Fibroblast of skin of back (primary cell): ENCODE results near the gene SLC7A9.
"Not testable (repeated sequence)": the region's sequence is repeated elsewhere in the genome, so short reads cannot be mapped to it uniquely, and the experiment has no call there.

ENCODE experiments used
- DNase-seq: peaks from one replicate; pipeline ENCODE4 v3.0.0-alpha.2; 2013

SLC7A9 gene

DNA sequence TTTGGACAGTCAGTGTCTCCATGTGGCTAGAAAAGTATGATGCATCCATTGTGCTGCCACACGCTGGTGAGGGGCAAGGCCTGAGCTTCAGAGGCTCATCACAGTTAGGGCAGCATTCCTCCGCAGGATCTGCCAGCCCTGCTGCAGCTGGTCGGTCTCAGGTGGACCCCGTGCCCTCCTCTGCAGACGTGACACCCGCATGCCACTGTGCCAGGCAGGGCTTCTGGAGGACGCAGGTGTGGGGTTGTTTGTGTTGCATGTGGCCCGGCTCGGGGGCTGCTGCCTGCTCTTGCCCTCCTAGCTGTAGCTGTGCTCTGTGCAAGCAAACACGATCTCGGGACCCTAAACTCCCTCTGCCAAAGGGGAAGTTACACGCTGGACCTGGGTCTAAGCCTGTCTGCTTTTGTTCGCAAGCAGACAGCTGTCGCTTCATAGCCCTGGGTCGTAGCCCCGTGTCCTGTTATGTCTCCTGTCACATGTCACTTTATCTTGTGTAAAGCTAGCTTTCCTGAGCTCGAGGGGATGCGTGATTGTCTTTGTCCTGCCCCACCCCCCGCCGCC, 45.3 kb downstream of the SLC7A9 start:
- no peak for DNase-seq

DNA sequence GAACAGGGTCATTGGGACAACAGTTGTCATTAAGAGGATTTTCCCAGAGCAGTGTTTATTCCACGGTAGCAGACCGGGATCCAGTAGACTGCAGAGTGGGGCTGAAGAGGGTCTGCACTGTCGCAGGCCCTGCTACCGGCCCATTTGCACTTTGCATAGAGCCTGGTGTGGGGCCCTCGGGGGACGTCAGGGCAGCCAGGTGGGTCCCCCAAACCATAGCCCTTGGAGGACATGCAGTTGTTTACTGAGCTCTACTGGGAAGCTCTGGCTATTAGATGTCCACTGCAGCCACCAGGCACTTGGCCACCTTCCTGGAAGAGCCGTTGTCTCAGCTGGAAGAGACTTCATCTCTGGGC, 45.8 kb downstream of the SLC7A9 start:
- DNase-seq = no peak

DNA sequence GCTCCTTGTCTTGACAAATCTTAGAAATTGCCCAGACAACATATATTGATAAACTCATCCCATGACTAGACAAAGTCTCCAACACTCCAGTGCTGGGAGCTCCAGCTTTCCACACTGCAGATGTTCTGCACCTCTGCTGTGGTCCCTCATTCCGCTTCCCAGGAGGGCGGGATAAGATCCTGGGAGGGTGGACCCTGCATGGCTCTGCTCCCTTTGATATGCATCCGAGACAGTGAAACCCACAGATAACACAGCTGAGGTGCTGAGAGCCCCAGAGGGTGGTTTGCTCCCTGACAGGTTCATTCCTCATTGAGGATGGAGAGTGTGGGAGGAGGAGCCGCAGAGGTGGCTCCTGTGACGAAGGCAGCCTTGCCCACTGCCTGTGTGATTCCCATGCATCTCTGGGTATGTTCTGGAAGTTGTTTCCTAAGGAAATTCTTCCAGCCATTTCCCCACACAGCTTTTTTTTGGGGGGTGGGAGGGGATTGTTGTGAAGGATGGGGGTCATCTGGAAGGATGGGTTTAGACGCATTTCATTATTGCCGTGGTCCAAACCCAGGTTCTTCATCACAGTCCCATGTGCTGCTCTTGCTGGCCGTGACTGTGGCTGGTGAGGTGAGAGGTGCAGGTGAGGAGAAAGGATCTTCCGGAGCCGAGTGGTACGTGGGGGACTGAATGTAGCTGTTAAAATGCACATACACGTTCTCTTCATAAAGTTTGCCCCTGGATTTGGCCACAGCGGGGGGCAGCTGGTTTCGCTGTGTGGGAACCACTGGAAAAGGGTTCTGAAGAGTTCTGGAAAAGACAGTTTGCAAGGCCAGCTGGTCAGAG, 46.4 kb downstream of the SLC7A9 start:
- DNase-seq = no peak

DNA sequence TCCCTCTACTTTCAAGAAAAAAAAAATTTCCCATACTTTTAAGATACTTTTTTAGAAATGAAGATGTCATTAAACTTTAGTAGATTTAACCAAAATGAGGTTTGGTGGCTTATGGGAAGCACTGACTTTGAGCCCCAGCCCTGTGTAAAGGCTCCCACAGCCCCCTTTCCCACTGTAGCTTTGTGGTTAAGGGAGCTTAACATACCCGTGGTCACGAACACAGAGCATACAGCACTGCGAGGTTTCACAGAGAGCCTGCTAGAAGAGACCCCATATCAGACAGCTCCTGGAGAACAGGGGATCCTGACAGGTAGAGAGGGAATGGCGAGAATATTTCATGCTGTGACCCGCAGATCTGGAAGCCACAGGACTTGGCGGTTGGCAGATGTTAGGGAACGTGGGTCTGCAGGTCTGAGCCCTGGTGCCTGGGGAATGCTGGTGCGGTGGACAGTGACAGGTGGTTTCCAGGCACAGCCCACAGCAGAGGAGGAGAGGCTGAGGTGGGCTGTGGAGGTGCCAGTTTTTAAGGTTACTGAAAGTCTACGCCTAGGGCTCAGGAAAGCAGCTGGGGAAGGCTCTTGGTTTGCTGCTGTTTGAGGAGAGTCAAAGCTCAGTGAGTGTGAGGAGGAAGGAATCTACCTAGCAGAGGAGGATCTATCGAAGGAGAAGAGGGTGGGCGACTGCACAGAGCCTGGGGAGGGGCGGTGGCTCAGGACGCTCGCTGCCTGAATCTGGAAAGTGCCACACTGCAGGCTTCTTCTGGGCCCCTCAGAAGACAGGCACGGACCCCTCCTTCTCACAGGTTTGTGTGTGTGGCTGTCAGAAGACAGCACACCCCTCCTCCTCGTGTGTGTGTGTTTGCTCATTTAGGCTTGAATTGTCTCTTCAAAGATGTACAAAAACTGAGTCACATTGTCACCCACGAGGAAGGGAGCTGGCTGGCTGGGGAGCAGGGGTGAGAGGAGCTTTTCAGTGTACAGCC, 49.9 kb downstream of the SLC7A9 start:
- no peak for DNase-seq

DNA sequence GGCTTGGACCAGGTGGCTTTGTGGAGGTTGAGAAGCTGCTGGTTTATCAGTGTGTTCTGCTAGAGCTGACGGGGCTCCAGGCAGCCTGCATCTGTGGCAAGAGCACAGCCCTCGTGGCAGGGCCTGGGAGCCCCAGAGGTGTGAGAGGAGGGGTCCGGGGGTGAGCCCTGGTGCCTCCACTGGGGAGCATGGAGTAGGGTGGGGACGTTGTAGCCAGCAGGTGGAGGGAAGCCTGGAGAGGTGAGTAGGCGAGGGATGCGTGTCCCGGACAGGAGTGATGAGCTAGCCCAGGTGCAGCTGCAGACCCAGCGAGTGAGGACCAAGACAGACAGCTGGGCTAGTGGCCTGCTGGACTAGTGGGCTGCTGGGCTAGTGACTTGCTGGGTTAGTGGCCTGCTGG, 51.0 kb downstream of the SLC7A9 start:
- DNase-seq = no peak

DNA sequence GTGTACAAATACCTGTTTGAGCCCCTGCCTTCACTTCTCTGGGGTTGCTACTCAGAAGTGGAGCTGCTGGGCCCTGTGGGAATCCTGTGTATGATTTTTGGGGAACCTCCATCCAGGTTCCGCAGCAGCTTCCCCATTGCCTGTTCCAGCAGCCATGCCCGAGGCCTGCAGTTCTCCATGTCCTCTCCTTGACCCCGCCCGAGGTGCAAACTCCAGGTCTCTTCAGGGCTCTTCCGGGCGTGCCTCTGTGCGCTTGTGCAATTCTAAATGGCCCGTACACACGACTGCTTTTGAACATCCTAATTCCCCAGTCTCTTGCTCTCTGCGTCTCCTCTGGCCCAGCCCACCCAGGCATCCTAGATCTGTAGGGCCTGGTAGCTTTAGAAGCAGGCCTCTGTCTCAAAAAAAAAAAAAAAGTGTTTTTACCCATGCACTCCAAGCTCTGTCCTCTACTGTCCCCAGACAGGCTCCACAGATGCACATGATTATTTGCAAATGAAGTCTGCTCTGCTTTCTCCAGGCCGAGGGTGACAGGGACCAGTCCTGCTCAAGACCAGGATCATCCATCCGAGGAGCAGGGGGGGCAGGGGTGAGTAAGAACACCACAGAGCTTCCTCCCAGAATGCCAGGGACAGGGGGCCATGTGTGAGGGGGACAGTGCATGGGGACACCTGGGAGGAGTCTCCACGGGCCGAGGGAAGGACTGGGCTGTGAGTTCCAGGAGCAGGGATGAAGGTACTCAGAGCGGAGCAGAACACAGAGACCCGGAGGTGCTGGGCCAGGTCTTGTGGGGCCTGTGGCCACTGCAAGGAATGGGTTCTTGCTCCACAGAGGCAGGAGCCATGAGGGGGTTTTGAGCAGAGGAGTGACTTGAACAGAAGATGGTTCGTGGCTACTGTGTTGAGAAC, 51.7 kb downstream of the SLC7A9 start:
- no peak for DNase-seq

DNA sequence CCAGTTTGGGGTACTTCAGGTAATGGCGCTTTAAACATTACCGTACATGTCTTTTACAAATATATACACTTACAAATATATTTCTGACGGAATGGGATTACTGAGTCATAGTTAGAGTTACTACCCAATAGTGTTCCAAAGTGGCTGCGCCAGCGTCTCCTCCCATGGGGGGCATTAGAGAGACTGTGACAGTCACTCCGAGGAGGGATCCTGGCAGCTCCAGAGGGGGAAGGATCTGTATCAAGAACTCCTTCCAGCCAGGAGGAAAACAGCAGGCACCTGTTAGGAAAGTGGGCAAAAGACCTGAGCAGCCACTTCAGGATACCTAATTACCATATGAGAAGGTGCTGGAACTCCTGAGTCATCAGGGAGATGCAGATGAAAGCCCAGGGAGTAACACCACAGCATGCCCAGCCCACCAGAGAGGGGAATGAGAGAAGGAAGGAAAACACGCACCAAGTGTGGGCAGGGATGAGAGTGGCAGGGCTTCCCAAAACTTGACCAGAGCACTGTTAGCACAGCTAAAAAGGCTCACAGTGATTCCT, 52.9 kb downstream of the SLC7A9 start:
- DNase-seq = no peak

DNA sequence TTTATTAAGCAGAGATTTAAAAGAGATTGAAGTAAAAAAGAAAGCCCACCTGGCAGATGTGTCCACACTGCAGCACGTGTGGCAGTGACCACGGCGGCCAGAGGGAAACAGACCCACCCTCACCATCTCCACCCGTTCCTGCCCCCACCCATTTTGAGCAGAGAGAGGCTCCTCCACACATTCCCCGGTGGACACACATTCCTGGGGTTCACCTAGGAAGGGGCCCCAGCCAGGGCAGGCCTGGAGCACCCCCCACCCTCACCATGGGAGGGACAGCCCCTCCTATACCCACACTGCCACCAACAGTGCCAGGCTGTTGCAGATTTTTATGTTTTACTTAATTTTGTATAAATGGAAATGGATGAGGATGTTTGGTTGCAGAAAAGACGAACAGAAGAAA, 54.9 kb downstream of the SLC7A9 start:
- DNase-seq = no peak

DNA sequence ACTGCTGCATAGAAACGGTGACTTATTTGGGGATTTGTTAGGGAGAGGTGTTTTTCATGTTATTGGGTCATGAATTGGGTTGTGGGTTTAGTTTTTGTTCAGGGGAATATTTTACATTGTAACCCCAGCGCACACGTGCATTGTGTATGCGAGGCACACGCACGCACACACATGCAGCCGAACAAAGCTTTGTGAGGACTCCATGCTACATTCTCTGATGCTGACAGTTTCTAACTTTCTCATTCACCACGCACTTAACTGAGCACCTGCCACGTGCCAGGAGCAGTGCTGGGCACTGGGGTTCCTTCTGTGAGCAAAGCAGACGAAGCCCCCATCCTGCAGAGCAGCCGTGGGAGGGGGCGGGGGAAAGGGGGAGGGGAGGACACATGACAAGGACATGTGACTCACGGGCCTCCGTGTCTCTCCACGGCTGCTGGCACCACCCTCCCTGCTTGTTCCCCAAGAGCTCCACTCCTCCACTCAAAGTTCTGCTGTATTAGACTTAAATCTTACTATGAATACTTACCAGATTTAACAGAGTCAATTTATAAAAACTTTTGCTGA, 55.6 kb downstream of the SLC7A9 start:
- DNase-seq = no peak

DNA sequence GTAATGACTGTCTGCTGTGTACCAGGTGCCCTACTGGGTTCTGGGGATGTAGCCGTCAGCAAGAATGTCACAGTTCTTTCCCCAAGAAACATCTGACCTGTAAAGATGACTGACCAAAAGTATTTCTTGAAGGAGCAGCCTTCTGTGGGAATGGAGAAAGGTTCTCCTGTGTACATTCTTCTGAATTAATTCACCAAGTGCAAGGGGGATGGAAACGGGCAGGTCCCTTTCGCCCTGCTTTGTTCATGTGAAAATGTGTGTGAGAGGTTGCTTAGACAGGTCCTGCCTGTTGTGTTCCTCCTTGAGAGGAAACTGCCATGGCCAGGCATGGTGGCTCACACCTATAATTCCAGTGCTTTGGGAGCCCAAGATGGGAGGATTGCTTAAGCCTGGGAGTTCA, 57.0 kb downstream of the SLC7A9 start:
- no peak for DNase-seq

DNA sequence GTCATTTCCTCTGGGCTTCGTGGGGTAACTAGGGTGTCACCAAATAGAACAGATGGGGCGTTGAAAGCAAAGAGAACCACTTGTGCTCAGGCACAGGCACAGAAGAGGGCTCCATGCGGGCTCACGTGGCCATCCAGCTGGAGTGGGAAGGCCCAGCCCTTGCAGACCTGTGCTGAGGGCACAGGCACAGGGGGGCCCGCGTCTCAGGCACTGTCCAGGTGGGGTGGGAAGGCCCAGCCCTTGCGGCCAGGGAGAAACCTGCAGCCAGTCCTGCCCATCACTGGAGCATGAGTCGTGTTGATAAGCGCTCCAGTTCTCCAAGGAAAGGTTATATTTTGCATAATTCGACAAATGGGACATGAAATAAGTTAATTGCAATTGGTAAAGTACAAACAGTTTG, 57.5 kb downstream of the SLC7A9 start:
- no peak for DNase-seq

DNA sequence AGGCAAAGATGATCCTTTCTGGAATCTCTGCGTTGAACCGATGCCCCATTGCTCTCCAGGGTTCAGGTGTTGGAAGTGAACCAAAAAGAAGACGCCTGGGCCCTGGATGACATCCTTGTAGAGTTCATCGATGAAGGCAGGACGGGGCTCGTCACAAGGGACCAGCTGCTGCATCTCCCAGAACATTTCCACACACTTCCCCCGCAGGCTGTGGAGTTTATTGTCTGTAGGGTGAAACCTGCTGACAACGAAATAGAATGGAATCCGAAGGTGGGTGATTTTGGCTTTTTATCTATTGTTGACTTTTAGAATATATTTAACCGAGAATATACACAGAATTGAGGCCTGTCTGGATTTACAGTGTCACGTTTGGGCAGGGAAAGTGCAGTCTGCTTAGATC, 58.4 kb downstream of the SLC7A9 start:
- DNase-seq = no peak

DNA sequence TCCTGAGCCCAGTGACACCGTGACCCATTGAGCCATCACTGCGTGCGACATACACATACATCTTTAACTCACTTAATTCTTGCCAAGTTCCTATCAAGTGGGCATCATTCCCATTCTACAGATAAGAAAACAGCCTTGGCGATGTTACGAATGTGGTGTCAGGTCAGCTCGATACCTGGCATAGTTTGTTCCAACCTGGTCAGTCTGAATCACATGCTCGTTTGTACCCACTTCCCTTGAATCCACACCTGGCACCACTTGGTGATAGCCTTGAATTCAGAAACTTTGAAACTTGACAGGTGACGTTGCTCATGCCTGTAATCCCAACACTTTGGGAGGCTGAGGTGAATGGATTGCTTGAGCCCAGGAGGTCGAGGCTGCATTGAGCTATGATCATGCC, 59.1 kb downstream of the SLC7A9 start:
- no peak for DNase-seq

DNA sequence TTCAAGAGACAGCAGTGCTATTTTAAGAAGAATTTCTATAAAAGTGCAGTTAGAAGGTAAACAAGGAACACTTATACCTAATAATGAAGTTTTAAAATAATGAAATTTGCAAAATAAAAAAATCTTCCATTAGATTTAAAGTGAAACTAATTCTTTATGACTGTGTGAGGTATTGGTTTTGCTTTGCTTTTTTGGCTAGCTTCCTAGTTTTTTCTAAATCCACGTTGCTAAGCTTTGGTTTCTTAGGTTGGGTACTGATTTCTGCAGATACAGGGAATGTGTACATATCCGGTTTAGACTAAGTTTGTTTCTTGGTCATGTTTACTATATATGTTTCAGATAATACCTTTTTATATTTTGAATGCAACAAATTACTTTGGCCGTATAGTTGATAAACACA, 59.8 kb downstream of the SLC7A9 start:
- no peak for DNase-seq

DNA sequence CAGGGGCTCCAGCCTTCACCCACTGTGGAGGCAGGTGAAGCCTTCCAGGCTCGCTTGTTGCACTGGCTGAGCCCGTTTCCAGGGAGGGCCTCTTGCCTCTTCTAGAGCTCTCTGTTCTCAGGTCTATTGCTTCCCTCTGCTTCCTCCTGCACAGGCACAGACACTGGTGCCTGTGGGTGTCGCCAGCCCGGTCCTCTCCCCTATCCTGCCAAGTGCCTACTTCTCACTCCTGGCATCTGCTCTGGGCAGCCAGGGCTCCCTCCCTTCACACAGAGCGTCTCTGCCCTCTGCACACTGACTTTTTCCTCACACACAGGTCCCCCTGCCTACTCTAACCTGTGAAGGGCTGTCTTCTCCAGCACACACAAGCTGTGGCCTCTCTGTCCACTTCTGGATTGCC, 60.3 kb downstream of the SLC7A9 start:
- DNase-seq = no peak

DNA sequence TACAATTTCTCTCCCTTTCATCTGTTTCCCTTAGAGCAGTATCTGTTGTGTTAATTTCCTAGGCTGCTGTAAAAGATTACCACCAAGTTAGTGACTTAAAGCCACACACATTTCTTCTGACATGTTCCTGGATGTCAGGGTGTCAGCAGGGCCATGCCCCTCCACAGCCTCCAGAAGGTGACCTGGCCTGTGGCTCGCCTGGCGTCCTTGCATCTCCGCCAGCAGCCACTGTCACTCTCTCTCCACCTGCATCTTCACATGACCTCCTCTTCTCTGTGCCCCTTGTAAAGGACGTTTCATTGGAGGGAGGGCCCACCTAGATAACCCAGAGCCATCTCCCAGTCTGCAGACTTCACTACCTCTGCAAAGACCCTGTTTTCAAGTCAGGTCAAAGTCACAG, 61.3 kb downstream of the SLC7A9 start:
- DNase-seq = no peak

DNA sequence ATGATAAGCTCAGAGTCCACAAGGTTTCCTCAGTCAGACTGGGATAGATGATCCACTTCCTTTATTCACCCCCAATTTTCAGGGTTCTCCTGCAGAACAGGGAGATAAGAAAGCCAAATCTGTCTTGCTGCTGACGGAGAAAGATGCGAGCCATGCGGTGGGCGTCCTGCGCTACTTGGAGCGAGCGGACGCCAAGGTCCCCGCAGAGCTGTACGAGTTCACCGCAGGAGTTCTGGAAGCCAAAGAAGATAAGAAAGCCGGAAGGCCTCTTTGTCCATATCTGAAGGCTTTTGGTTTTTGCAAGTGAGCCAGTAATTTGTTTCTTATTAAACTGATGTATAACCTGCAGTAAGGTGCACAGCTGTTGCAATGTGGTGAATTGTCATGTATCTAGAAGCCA, 66.7 kb downstream of the SLC7A9 start:
- DNase-seq = no peak

DNA sequence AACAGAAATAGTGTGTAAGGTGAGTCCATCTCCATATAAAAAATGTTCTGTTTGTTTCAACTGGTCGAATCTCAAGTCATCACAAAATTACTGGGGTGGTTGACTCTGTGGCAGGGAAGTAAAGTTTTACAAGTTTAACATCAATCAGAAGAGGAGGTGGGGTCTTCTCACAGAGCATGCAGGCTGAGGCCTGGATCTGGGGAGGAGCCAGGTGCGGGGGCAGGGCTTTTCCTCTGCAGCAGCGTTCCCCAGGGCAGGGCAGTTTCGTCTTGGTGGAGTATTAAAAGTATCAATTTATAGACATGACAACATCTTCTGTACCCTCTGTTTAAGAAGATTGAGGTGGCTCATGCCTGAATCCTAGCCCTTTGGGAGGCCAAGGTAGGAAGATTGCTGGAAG, 68.8 kb downstream of the SLC7A9 start:
- DNase-seq = no peak

DNA sequence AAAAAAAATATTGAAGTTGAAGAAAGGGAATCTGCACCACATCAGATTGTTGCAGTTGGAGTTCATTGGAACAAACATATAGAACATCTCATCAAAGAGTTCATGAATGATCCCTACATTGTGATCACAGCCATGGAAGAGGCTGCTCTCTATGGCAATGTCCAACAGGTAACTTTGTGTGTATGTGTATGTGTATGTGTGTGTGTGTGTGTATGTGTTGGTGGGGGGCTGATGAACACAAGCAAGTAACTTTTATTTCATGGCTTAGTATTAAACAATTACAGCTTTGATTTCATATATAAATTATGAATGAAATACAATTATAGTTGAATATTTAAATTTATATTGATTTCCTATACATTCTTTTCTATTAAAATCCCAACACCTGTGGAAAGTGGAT, 69.4 kb downstream of the SLC7A9 start:
- no peak for DNase-seq

DNA sequence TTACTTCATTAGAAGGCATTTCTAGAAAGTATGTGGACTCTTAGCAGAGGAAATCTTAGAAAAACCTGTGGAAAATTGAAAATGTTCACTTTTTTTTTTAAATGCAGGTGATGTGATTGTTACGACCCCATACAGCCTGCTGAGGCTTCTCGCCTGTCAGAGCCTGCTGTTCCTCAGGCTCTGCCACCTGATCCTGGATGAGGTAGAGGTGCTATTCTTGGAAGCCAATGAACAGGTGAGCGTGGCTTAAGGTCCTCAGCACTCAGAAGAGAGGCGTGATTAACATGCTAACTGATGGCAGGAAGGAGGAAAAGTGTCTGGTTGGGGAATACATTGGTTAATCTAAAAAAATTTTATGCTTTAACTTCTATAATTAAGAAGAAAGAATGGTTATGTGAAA, 71.4 kb downstream of the SLC7A9 start:
- DNase-seq = no peak

DNA sequence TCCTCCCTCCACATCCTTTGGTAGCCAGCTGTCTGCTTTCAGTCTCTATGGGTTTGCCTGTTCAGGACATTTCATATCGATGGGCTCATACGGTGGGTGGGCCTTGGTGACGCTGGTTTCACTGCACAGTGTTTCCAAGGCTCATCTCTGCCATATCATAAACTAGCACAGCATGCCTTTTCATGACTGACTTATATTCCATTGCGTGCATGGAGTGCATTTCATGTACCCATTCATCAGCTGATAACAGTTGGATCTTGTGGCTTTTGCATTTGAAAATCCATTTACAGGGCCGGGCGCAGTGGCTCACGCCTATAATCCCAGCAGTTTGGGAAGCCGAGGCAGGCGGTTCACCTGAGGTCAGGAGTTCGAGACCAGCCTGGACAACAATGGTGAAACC, 80.1 kb downstream of the SLC7A9 start:
- DNase-seq = no peak

DNA sequence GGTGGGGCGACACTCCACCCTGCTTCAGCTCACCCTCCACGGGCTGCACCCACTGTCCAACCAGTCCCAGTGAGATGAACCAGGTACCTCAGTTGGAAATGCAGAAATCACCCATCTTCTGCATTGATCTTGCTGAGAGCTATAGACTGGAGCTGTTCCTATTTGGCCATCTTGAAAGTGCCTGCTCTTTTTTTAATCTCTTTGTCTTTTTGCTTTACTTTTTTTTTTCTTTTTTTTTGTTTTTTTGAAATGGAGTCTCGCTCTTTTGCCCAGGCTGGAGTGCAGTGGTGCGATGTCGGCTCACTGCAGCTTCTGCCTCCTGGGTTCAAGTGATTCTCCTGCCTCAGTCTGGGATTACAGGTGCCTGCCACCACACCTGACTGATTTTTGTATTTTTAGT, 81.7 kb downstream of the SLC7A9 start:
- DNase-seq = not testable (repeated sequence)
